SH-SY5Y (cell line): Measurements from ENCODE around the gene ABTB2.

ENCODE experiments used
- GATA2 ChIP-seq: IDR thresholded peaks from 2 replicates; pipeline ENCODE4 v1.6.1; 2011; ENCODE audit warnings: mild to moderate bottlenecking, low read depth, low read length
- GATA3 ChIP-seq: IDR thresholded peaks from 2 replicates; pipeline ENCODE4 v1.6.1; 2011; ENCODE audit warnings: low read depth, mild to moderate bottlenecking, low read length, moderate library complexity

DNA sequence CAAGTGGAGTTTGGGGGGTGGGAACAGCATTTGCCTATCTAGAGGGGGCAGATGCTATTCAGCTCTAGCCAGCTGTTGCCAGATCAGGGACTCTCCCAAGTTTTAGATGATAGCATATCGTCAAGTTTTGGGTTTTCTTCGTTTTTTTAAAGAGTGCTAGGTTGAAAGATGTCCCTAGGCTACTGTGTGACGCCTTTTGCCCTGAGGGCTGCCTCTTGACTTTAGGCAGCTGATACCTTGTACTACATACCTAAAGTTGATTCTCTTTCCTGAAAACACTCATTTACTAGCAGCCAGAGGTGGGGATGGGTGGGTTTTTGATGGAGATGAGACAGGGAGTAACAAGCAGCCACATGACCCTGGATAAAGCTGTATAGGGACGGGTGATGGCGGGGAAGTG lies 87.1 kb downstream of the ABTB2 start:
- TF ChIP-seq GATA2, result no peak
- no peak for TF ChIP-seq GATA3
